Liver (tissue), 9 donors: Measurements from ENCODE around the gene AKAP13. TPM values are rescaled to one million over a fixed set of nuclear protein-coding genes. Genes with fewer than 3 reads are reported as not detected.
A peak's percentile ranks its signal among the peaks of the same experiment; 100 is the strongest.

Experiments
- DNase-seq: peaks from one replicate; pipeline ENCODE4 v3.0.0-alpha.2; 2017; ENCODE audit warnings: low spot score
- H3K27ac ChIP-seq, 2 donors: one replicate each; pipeline ENCODE4 v1.7.0; 2013; ENCODE audit warnings: inconsistent platforms in 2 of 2, low read length in 2 of 2, control low read depth in 1 of 2, low read depth in 1 of 2, mild to moderate bottlenecking in 1 of 2
- H3K27me3 ChIP-seq, 4 donors: one replicate each; pipeline versions ENCODE4 v1.6.1 to v1.7.0; 2013; ENCODE audit warnings: low read length in 3 of 4, inconsistent platforms in 1 of 4, mild to moderate bottlenecking in 1 of 4, moderate library complexity in 1 of 4; ENCODE audit not compliant: control insufficient read depth in 4 of 4, insufficient read depth in 4 of 4
- H3K36me3 ChIP-seq, 4 donors: one replicate each; pipeline versions ENCODE4 v1.6.1 to v1.7.0; 2013; ENCODE audit warnings: low read length in 3 of 4, mild to moderate bottlenecking in 3 of 4, low read depth in 1 of 4, moderate library complexity in 1 of 4; ENCODE audit not compliant: control insufficient read depth in 4 of 4, insufficient read depth in 3 of 4
- H3K4me1 ChIP-seq, 4 donors: one replicate each; pipeline versions ENCODE4 v1.6.1 to v1.7.0; 2013; ENCODE audit warnings: low read length in 3 of 4, mild to moderate bottlenecking in 3 of 4, moderate library complexity in 1 of 4; ENCODE audit not compliant: control insufficient read depth in 4 of 4, insufficient read depth in 4 of 4
- H3K4me3 ChIP-seq, 3 donors: one replicate each; pipeline versions ENCODE4 v1.6.1 to v1.7.0; 2013; ENCODE audit warnings: low read length in 3 of 3, control low read depth in 1 of 3, low read depth in 1 of 3, mild to moderate bottlenecking in 1 of 3
- H3K9ac ChIP-seq, 2 donors: one replicate each; pipeline ENCODE4 v1.7.0; 2013; ENCODE audit warnings: low read length in 2 of 2, mild to moderate bottlenecking in 2 of 2, moderate library complexity in 2 of 2, control low read depth in 1 of 2, low read depth in 1 of 2
- H3K9me3 ChIP-seq, 4 donors: one replicate each; pipeline versions ENCODE4 v1.6.1 to v1.7.0; 2013; ENCODE audit warnings: low read length in 3 of 4; ENCODE audit not compliant: control insufficient read depth in 4 of 4
- EGR1 ChIP-seq, 2 donors: IDR thresholded peaks; 2 replicates each; pipeline ENCODE4 v1.6.1; 2016 to 2018; ENCODE audit warnings: antibody characterized with exemption in 2 of 2, low read depth in 2 of 2
- FOXA1 ChIP-seq: IDR thresholded peaks from 2 replicates; pipeline ENCODE4 v1.6.1; 2016; ENCODE audit warnings: antibody characterized with exemption
- GABPA ChIP-seq, 2 donors: IDR thresholded peaks in 1 of 2; conservative IDR thresholded peaks in 1 of 2; 2 replicates each; pipeline ENCODE4 v1.6.1; 2016; ENCODE audit warnings: antibody characterized with exemption in 2 of 2, mild to moderate bottlenecking in 1 of 2, moderate library complexity in 1 of 2
- HNF4A ChIP-seq, 2 donors: conservative IDR thresholded peaks; 2 replicates each; pipeline ENCODE4 v1.6.1; 2016; ENCODE audit warnings: antibody characterized with exemption in 2 of 2, mild to moderate bottlenecking in 2 of 2
- HNF4G ChIP-seq: IDR thresholded peaks from 2 replicates; pipeline ENCODE4 v1.6.1; 2016; ENCODE audit warnings: antibody characterized with exemption
- JUND ChIP-seq, 2 donors: IDR thresholded peaks; 2 replicates each; pipeline ENCODE4 v1.6.1; 2016; ENCODE audit warnings: antibody characterized with exemption in 2 of 2
- NR2F2 ChIP-seq: IDR thresholded peaks from 2 replicates; pipeline ENCODE4 v1.6.1; 2016; ENCODE audit warnings: antibody characterized with exemption
- RAD21 ChIP-seq, 2 donors: IDR thresholded peaks; 2 replicates each; pipeline ENCODE4 v1.6.1; 2016; ENCODE audit warnings: antibody characterized with exemption in 2 of 2, mild to moderate bottlenecking in 2 of 2
- RXRA ChIP-seq, 2 donors: IDR thresholded peaks; 2 replicates each; pipeline ENCODE4 v1.6.1; 2017 to 2018; ENCODE audit warnings: antibody characterized with exemption in 2 of 2, mild to moderate bottlenecking in 1 of 2
- SP1 ChIP-seq: IDR thresholded peaks from 2 replicates; pipeline ENCODE4 v1.6.1; 2018; ENCODE audit warnings: antibody characterized with exemption, mild to moderate bottlenecking
- YY1 ChIP-seq: IDR thresholded peaks from 2 replicates; pipeline ENCODE4 v1.6.1; 2016; ENCODE audit warnings: antibody characterized with exemption, mild to moderate bottlenecking
- WGBS: extraction: QIAGEN DNeasy Blood & Tissue Kit; methylation state at CpG from one replicate; pipeline ENCODE4 v1.1.7; 2013; 5-methylcytosine and 5-hydroxymethylcytosine counted together
- polyA plus RNA-seq, 2 donors: library from polyadenylated mRNA; stranded (reverse) in 1 of 2; unstranded in 1 of 2; fragments of 200-250 nt in 1 of 2; fragments of >200 nt in 1 of 2; fragmentation: Nextera tagmentation in 1 of 2; extraction: Ambion mirVana in 1 of 2; gene quantifications; one replicate each; pipeline versions ENCODE4 v1.2.1 to v1.2.3, GENCODE V29; 2013 to 2015
- total RNA-seq, 2 donors: library from RNA; depleted of rRNA; stranded (reverse); fragments of >200 nt; gene quantifications; one replicate each; pipeline ENCODE4 v1.2.3, GENCODE V29; 2014
- TF ChIP-seq, protein P1 (sequence below): IDR thresholded peaks from 2 replicates; pipeline ENCODE4 v1.6.1; 2016; ENCODE audit warnings: antibody characterized with exemption
- TF ChIP-seq, protein P2 (sequence below): IDR thresholded peaks from 2 replicates; pipeline ENCODE4 v1.6.1; 2016; ENCODE audit warnings: antibody characterized with exemption
- donor health status: healthy.
- donor health status: healthy.
- donor health status: healthy.
- donor health status: healthy.
- donor health status: healthy.

AKAP13 gene
- total and polyA plus RNA-seq, 4 donors, result 18.6 to 92.3 (median 37.4) TPM

DNA sequence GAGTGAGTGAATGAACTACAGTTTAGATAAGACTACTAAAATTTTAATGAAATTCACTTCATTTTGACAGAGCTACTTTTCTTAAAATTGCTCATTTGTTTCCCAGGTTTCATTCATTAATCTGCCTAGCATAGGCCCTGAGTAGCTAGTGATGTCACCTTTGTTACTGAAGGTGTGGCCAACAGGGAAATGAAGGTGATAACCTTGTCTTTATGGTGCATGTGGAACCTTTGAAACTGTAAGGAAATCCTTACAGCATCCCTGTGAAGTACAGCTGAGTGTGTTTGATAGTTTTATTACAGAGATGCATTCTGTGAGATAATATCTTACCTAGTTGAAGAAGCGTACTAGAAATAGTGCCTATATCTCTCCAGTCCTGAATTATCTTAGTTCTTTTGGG is 112.9 kb downstream of the AKAP13 start:
- Histone ChIP-seq H3K9ac (no peak overlapping the region), H3K36me3 (no peaks in the 10 kb centered on the region), H3K4me1 (peaks cover 0 to 10% (median 3%) of the 10 kb centered on the region in 4 donors), H3K4me3 (no peak overlapping the region), H3K27me3 (no peaks in the 10 kb centered on the region), H3K27ac (no peak overlapping the region), H3K9me3 (no peaks in the 10 kb centered on the region)
- DNase-seq, result no peak
- TF ChIP-seq YY1, result no peak
- no peak for TF ChIP-seq FOXA1
- TF ChIP-seq NR2F2, result no peak
- TF ChIP-seq HNF4A (conservative IDR thresholded peaks at IDR 0.05), result no peak
- TF ChIP-seq, protein P1, sequence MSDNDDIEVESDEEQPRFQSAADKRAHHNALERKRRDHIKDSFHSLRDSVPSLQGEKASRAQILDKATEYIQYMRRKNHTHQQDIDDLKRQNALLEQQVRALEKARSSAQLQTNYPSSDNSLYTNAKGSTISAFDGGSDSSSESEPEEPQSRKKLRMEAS, result no peak
- no peak for TF ChIP-seq SP1
- TF ChIP-seq, protein P2, sequence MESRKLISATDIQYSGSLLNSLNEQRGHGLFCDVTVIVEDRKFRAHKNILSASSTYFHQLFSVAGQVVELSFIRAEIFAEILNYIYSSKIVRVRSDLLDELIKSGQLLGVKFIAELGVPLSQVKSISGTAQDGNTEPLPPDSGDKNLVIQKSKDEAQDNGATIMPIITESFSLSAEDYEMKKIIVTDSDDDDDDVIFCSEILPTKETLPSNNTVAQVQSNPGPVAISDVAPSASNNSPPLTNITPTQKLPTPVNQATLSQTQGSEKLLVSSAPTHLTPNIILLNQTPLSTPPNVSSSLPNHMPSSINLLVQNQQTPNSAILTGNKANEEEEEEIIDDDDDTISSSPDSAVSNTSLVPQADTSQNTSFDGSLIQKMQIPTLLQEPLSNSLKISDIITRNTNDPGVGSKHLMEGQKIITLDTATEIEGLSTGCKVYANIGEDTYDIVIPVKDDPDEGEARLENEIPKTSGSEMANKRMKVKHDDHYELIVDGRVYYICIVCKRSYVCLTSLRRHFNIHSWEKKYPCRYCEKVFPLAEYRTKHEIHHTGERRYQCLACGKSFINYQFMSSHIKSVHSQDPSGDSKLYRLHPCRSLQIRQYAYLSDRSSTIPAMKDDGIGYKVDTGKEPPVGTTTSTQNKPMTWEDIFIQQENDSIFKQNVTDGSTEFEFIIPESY, result no peak
- TF ChIP-seq HNF4G, result no peak
- no peak for TF ChIP-seq RXRA (IDR thresholded peaks at IDR 0.05)
- no peak for TF ChIP-seq EGR1 (IDR thresholded peaks at IDR 0.05; ENCODE audit: low read depth in 2 of 2)
- 87% methylated on average over 1 of the region's 1 CpG for WGBS

DNA sequence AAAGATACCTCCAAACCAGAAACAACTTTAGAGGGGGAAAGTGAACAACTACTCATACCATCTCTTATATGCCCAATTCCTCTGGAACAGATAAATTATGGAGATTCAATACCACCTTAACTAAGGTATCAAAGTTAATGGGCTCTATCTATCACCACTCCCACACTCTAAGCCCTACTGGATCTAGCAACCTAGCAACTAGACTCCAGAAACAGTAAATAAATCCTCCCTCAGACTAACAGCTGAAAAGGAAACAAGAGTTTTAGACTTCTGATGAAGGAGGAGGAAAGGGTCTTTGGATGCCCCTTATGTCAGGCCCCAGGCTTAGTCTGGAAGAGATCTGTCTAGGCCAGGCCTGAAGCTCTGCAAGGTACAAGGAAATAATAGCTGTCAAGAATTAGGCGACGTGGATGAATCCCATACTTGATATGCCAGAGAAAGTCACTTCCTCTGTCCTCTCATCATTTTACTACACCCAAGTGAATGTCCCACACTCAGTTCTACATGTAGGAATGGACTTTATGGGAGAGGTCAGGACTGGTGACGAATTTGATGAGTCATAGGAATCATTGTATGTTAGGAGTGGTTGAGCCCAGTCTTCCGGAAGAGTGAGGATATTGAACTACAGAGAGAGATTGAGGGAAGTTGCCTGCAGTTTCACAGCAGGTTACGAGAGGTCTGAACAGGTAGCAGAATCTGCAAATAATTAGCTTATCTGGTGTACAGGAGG is 113.8 kb downstream of the AKAP13 start:
- H3K27ac ChIP-seq, result no peak overlapping the region
- TF ChIP-seq JUND (IDR thresholded peaks at IDR 0.05) (peak in 1 of 2 donors; percentile 33), NR2F2 (no peak)
- no peak overlapping the region for H3K4me3 ChIP-seq
- H3K4me1 ChIP-seq, result peaks cover 0 to 10% (median 3%) of the 10 kb centered on the region in 4 donors
- no peaks in the 10 kb centered on the region for H3K27me3 ChIP-seq
- no peaks in the 10 kb centered on the region for H3K9me3 ChIP-seq
- H3K36me3 ChIP-seq, result no peaks in the 10 kb centered on the region
- WGBS, result 81% methylated on average over 5 of the region's 5 CpGs
- no peak for DNase-seq
- H3K9ac ChIP-seq, result no peak overlapping the region

DNA sequence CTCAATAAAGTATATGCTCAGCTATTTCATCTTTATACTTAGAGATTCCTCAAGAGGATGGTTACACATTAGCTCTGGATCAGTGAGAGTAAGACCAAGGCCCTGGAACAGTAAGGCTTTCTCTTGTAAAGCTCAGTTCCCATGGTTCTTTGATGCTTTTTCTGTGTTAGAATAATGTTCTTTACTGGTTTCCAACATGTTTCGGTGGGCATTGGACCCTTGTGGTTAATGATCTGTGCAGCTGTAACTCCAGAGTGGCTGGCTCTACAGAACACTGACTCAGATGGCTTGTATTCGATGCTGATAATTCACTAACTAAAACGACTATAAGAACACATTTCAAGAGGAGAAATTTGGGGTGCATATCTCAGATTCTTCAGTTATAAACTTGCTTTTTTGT is 114.7 kb downstream of the AKAP13 start:
- Histone ChIP-seq H3K4me1 (peaks cover under 1 to 10% (median 4%) of the 10 kb centered on the region in 4 donors), H3K27ac (no peak overlapping the region), H3K36me3 (no peaks in the 10 kb centered on the region), H3K4me3 (no peak overlapping the region), H3K27me3 (no peaks in the 10 kb centered on the region), H3K9me3 (no peaks in the 10 kb centered on the region), H3K9ac (no peak overlapping the region)
- no peak for DNase-seq
- TF ChIP-seq SP1 (no peak), JUND (IDR thresholded peaks at IDR 0.05) (no peak), GABPA (IDR thresholded peaks at IDR 0.05 in 1 of 2, conservative IDR thresholded peaks at IDR 0.05 in 1 of 2) (no peak), RAD21 (IDR thresholded peaks at IDR 0.05) (no peak), RXRA (IDR thresholded peaks at IDR 0.05) (no peak)
- TF ChIP-seq, protein P1, result no peak
- WGBS, result 86% methylated on average over 3 of the region's 3 CpGs
